Stimulated activated CD8-positive, alpha-beta memory T cell treated with anti-CD3 and anti-CD28 coated beads, Interleukin-15, amount 100 ng/mL, for 1 hour (primary cell): ENCODE data around the gene SH3PXD2B.

Experiments
- DNase-seq: peaks from one replicate; pipeline ENCODE4 v3.0.0-alpha.2; 2020; ENCODE audit warnings: low read depth

The SH3PXD2B gene

DNA sequence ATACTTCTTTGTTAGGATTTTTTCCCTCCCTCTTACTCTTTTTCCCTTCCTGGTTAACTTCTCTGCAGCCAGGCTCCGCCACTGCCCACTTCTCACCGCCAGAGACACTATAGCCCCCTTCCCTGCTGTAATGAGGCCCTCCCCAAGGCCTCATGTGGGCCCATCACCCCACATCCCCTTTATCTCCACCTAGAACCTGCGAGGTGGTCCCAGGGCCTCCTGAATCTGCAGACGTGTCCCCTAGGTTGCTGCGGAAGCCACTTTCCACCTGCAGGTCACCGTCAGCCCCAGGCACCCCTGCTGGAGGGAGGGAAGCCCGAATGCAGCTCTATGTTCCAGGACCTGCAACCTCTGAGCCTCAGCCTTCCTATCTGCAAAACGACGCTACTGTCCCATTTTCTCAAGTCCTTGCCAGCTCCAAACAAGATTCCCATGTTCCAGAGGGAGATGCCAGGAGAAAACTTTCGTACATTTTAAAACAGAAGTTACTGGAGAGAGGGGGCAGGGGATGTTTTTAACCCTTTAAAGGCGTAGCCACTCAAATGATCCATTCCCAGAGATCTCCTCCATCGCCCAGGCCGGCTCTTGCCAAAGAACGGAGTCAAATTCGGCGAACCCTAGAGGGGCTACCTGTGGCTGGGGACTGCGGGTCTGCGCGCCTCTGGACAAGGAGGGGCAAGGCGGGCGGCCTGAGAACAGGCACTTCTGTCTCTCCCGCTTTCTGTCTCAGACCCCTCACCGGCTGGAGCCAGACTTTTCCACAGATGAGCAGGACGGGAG lies 929 bp downstream of the SH3PXD2B start:
- no peak for DNase-seq

DNA sequence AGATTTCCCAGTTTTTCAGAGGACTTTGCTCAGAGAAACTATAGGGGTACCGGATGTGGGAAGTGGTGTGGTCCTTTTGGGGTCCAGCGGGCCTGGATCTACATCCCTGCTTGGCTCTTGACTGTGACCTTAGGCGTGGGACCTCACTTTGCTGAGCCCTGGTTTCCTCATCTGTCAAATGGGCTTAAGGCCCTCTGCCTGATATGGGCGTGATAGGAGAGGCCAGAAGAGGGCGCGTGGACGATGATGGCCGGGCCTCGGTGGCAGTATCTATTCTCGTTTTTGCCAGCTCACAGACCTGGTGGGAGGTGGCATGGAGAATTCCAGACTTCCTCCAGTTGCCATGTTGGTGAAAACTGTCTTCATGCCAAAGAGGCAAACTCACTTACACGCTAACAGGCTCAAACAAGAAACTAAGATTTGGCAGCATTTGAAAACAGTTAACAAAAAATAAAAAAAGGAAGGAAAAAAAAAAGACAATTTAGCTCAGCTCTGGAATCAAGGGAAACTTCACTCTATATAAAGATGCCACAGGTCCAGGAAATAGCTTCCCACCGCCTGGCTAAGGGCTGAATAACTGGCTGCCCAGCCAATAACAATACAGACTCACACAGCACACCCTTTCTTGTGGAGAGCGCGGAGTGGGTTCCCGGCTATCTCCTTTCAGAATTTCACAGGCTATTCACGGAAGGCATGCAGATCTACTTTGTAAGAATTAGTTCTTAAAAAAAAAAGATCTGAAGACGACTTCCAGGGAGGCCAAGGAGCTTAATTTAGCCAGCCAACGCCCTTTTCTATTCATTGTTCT lies 1.7 kb downstream of the SH3PXD2B start:
- no peak for DNase-seq

DNA sequence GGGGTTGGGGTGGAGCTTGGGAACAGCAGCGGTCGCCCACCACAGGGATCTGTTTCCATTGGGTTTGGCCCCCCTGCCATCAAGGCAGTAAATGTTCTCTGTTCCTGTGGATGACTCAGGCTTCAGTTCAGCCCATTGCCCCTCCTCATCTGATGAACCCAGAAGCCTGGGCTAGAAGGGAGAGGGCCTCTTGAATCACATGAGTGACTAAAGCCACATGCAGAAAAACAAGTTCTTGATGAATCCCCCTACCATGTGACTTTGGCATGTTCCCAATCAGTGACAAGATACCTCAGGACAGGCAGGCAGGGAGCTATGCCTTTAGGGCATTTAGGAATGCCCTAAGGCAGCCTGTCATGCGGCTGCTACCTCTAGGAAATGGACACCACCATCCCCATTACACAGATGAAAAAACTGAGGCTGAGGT lies 2.5 kb downstream of the SH3PXD2B start:
- no peak for DNase-seq

DNA sequence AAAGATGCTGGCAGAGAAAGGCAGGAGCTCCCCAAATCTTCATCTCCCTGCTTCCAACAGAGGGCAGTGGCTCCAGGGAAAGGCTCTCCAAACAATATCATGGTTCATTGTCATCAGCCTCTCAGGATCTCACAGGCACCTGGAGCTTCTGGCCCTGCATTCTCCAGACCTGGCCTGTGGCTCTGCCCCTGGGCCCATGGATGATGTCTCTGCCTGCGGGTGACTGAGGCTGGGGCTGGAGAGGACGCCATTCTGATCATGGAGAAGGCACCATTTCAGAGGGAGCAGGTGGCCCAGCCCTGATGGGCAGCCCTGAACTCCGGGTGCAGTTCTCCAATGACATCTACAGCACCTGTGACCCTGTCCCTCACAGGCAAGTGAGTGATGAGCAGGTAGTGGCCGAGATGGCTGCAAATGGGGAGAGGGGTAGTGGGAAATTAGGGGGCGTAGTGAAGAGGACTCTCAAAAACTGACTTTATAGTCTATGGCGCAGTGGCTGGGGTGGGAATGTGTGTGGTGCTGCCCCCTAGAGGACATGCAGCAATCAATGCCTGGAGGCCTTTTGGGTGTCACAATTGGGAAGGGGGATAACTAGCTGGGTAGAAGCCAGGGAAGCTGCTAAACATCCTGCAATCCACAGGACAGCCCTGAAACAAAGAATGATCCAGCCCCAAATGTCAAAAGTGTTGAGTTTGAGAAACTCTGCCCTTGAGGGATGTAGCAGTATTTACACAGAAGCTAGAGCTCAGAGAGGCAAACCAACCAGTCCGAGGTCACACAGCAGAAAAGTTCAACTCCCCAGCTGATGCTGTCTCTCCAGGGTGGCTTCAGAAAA lies 3.2 kb downstream of the SH3PXD2B start:
- DNase-seq: no peak

DNA sequence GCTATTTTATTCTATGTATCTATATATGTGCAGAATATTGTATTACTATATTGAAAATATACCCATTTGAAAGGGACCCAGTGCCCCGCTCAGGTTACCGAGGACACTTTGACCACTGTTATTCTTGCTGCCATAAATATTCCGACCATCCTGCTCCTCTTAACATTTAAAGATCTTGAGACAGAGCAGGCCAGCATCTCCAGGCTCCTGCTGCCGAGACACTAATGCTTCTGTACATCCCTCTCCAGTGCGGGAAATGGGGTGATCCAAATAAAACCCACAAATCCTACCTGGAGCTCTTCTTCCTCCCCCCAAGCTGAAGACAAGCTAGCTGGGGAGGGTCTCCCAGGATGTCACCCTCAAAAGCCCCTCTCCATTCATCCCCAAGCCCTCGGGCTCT lies 3.9 kb downstream of the SH3PXD2B start:
- DNase-seq: no peak

DNA sequence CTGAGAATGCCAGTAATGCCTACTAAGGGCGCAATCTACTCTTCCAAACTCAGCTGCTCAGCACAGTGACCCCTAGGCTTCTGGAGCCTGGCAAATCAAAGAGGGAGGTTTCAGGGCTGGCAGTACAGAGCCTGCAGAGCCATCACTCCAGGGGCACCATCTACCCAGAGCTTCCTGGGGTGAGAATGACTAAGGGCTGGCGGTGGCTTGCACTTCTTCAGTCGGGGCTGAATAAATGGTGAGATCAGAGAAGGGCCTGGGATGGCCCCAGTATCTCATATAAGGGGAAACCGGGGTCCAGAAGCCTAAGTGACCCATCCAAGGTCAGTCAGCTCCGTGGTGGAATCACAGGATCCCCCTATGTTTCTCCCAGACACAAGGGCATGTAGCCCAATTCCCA lies 5.3 kb downstream of the SH3PXD2B start:
- no peak for DNase-seq

- DNase-seq: no peak
Observed at GRCh38 chr5:172447646-172448365, 6.5 kb downstream of the SH3PXD2B start.

GRCh38 chr5:172446336-172447051 lies 7.8 kb downstream of the SH3PXD2B start:
- no peak for DNase-seq

- no peak for DNase-seq
Observed at GRCh38 chr5:172445866-172446265, 8.5 kb downstream of the SH3PXD2B start.

GRCh38 chr5:172444626-172445365 lies 9.5 kb downstream of the SH3PXD2B start:
- DNase-seq: no peak

DNA sequence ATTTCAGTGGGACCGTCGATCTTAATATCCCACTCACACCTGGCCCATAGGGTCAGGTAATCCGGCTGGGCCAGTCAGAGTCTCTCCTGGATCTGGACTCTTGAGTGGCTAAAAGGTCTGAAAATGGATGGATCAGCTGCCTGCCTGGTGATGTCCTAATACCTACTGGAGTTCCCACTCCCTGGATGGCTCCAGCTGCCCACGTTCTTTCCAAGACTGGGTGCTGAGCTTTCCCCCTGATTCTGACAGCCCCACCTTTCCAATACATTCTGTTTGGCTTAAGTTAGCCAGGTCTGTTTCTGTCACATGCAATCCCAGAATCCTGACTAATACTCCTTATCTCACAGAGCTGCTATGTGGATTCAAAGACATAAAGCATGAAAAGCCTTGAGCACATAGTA lies 10.2 kb downstream of the SH3PXD2B start:
- DNase-seq: no peak

GRCh38 chr5:172443441-172444109 lies 10.8 kb downstream of the SH3PXD2B start:
- DNase-seq: no peak

DNA sequence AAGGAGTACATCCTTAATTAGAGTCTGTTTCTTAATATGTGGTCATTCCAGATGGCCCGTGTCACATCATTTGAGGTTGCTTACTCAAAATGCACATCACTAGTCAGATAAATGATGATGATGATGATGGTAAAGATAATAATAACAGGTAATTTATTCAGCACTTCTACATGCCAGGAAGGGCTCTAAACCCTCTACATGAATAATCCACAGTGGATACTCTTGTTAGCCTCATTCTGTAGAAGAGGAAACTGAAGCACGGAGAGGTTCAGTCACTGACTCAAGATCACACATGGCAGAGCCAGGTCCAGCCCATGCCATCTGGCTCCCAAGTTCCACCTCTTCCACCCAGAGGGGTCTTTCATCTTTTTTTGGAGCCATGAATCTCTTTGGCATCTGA lies 11.7 kb downstream of the SH3PXD2B start:
- no peak for DNase-seq

DNA sequence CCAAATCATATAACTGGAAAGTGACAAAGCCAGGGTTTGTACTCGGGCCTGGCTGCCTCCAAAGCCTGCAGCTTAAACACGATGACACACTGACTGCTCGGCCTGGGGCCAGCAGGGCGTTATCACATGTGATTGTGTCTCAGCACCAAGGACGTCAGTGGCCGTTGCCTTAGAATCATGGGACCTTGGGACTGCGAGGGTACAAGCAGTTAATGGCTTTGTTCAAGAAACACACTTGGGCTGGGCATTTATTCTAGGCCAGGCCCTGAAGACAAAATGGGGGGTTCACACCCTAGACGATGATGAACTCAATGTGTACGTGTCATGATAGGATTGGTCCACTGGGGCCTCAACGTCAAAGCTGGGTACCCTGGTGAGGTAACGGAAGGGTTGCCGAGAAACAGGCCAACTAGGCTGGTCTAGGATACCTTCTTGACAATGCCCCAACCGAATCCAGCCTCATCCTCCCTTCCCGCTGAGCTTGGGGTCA lies 13.0 kb downstream of the SH3PXD2B start:
- no peak for DNase-seq

GRCh38 chr5:172440486-172440885 lies 13.8 kb downstream of the SH3PXD2B start:
- no peak for DNase-seq

- no peak for DNase-seq
Observed at GRCh38 chr5:172439785-172440477, 14.4 kb downstream of the SH3PXD2B start.

DNA sequence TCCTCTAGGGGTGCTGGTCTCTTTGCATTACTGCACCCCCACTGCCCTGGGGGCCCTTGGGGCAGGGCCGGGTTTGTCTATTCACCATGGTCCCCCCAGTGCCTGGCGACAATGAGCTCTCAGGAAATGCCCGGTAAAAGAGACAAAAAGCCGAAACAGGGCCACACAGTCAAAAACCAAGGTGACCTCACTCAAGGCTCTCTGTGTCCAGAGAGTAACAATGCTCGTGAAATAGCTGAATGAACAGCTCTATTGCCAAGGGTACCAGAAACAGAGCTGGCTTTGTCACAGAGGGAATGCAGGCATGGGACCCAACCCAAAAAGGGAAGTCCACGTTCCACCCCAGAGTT lies 16.0 kb downstream of the SH3PXD2B start:
- DNase-seq: no peak

DNA sequence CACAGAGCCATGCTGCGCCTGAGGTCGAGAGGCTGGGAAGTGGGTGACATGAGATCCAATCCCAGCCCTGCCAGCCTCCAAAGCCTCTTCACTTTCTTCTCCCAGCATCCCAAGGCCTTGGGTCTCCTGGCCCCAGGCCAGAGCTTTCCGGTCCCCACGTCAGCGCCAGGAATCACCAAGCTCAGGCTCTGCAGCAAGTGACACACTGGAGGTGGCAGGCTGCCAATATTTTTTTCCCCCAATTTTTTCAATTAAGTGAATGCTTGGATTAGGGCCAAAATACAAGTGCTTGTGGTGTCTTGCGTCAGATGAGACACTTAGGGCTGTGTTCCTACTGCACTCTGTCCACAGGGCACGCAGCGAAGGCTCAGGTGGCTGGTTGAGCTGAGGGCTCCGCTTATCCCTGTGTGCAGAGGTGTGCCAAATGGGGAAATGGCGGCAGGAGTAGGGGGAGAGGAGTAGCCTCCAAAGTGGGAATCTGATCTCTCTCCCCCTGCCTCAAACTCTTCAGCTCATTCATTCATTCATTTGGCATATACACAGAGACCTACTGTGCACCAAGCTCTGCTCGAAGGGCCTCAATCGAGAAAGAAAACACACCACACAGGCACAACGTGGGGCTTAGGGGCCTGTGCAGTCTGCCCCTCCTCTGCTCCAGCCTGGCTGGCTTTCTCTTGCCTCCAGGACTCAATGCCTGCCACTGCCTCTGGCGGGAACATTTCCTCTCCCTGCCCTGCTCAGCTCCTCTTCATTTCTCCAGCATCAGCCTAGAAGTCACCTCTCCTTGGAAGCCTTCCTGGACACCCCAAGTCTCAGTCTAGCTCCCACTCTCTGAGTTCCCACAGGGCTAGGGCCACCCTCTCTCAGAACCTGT lies 16.6 kb downstream of the SH3PXD2B start:
- DNase-seq: no peak
